Testis (tissue), 2 donors: ENCODE results near the gene MFGE8.

ENCODE experiments used
- POLR2A ChIP-seq: fragments of 450-650 bp; IDR thresholded peaks from one replicate; pipeline ENCODE4 v1.6.1; 2017; ENCODE audit warnings: antibody characterized with exemption, mild to moderate bottlenecking, moderate library complexity
- TF ChIP-seq, protein P1 (sequence below), 3 experiments: fragments of 450-650 bp in 2 of 3; fragments of 200-600 bp in 1 of 3; sonication (generic) in 1 of 3; IDR thresholded peaks; one replicate each; pipeline ENCODE4 v1.5.1; 2016 to 2019; ENCODE audit warnings: antibody characterized with exemption in 3 of 3, mild to moderate bottlenecking in 2 of 3, moderate library complexity in 1 of 3

DNA sequence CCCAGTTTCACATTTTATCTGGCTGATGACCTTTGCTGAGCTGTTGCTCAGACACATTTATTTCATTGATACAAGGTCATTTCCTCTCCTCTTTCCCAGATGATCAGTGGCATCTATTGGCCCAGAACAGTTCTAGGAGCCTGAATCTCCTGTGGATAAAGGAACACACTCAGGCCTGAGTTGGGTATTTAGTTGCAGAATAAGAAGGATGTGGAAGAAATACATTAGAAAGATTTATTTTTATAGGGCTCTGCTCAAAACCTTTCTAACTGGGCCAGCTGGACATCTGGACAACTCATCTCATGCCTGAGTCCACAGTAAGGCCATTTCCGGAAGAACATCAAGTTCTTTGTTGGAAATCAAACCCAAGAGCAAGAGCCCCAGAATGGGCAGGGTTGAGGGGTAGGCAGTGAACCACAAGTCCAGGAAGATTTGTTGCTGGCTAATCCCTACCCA, 19.7 kb upstream of the MFGE8 start:
- TF ChIP-seq, protein P1, sequence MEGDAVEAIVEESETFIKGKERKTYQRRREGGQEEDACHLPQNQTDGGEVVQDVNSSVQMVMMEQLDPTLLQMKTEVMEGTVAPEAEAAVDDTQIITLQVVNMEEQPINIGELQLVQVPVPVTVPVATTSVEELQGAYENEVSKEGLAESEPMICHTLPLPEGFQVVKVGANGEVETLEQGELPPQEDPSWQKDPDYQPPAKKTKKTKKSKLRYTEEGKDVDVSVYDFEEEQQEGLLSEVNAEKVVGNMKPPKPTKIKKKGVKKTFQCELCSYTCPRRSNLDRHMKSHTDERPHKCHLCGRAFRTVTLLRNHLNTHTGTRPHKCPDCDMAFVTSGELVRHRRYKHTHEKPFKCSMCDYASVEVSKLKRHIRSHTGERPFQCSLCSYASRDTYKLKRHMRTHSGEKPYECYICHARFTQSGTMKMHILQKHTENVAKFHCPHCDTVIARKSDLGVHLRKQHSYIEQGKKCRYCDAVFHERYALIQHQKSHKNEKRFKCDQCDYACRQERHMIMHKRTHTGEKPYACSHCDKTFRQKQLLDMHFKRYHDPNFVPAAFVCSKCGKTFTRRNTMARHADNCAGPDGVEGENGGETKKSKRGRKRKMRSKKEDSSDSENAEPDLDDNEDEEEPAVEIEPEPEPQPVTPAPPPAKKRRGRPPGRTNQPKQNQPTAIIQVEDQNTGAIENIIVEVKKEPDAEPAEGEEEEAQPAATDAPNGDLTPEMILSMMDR (IDR thresholded peaks at IDR 0.05), result no peak
- no peak for TF ChIP-seq POLR2A
